Measurements from ENCODE around the gene MEI1. TPM values are rescaled to one million over a fixed set of nuclear protein-coding genes. Genes with fewer than 3 reads are reported as not detected.
"Not testable (repeated sequence)": the region's sequence is repeated elsewhere in the genome, so short reads cannot be mapped to it uniquely, and the experiment has no call there.

MEI1 gene
- total and polyA plus RNA-seq, 2 of the 4 experiments (the other 2 are of a cell fraction): 0.90 to 2.6 TPM

DNA sequence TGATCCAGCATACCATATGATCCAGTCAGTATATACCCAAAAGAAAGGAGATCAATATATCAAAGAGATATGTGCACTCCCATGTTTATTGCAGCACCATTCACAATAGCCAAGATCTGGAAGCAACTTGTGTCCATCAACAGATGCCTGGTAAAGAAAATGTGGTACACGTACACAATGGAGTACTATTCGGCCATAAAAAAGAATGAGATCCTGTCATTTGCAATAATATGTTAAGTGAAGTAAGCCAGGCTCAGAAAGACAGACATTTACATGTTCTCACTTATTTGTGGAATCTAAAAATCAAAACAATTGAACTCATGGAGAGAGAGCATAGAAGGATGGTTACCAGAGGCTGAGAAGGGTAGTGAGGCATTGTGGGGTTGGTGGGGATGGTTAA, 37.6 kb upstream of the MEI1 start:
- POLR2A ChIA-PET (ENCODE audit: unreplicated experiment): no interaction called here
- dilution Hi-C loops (cut with HindIII; ENCODE audit: low sequenced_read_pairs, unreplicated experiment) (no loop called here), intact Hi-C loops (cut with micrococcal nuclease) (no loop called here), in situ Hi-C loops (cut with MboI; ENCODE audit: low sequenced_read_pairs) (no loop called here)
- TF ChIP-seq FOS (IDR thresholded peaks at IDR 0.05; ENCODE audit: low read depth, low read length) (no peak), NFE2L2 (IDR thresholded peaks at IDR 0.05; ENCODE audit: low read depth, low read length) (no peak)
- TF ChIP-seq, protein P1, sequence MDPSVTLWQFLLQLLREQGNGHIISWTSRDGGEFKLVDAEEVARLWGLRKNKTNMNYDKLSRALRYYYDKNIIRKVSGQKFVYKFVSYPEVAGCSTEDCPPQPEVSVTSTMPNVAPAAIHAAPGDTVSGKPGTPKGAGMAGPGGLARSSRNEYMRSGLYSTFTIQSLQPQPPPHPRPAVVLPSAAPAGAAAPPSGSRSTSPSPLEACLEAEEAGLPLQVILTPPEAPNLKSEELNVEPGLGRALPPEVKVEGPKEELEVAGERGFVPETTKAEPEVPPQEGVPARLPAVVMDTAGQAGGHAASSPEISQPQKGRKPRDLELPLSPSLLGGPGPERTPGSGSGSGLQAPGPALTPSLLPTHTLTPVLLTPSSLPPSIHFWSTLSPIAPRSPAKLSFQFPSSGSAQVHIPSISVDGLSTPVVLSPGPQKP (IDR thresholded peaks at IDR 0.05; ENCODE audit: borderline replicate concordance, low read depth, low read length): no peak
- Histone ChIP-seq H3K27ac (ENCODE audit: insufficient read depth, low read length) (no peak overlapping the region), H3K36me3 (ENCODE audit: control insufficient read depth, insufficient read depth, low read length) (peaks cover 45% of the 10 kb centered on the region), H3K4me3 (ENCODE audit: insufficient read depth, low read depth, low read length) (no peak overlapping the region), H3K27me3 (ENCODE audit: control insufficient read depth, insufficient read depth, low read length) (no peaks in the 10 kb centered on the region), H3K9ac (ENCODE audit: low read depth, low read length) (no peak overlapping the region), H2BK5ac (ENCODE audit: low read depth, low read length, poor library complexity, severe bottlenecking) (no peak overlapping the region), H2BK120ac (ENCODE audit: low read depth, low read length) (no peak overlapping the region), H3K4me1 (ENCODE audit: control insufficient read depth, insufficient read depth, low read length) (0 out of 2 replicates have a peak, but pooled peaks cover 1% of the 10 kb centered on the region), H3K23ac (ENCODE audit: low read depth, low read length) (no peak overlapping the region), H4K20me1 (ENCODE audit: insufficient read depth, low read length) (peaks cover 10% of the 10 kb centered on the region), H3K4me2 (ENCODE audit: low read depth, low read length) (no peak overlapping the region), H3K4ac (ENCODE audit: low read depth, low read length) (no peak overlapping the region), H3K79me1 (ENCODE audit: low read depth in 1 of 2, low read length in 2 of 2) (peaks cover 5 to 32% of the 10 kb centered on the region in 2 experiments; a peak in 3 of 4 replicates), H2BK15ac (ENCODE audit: low read depth, low read length) (no peak overlapping the region), H3K9me1 (ENCODE audit: insufficient read depth, low read length) (0 out of 2 replicates have a peak, but pooled peaks cover 7% of the 10 kb centered on the region), H2AK5ac (ENCODE audit: low read depth, low read length) (no peak overlapping the region), H2AK9ac (replicated peaks; ENCODE audit: low read depth, low read length, poor library complexity) (no peak overlapping the region), H2BK20ac (ENCODE audit: low read depth, low read length) (no peak overlapping the region), H3K18ac (ENCODE audit: low read depth, low read length) (no peak overlapping the region), H4K8ac (ENCODE audit: low read depth in 2 of 2, low read length in 2 of 2) (no peak overlapping the region), H3K9me3 (ENCODE audit: control insufficient read depth, insufficient read depth, low read length) (no peaks in the 10 kb centered on the region), H4K91ac (ENCODE audit: insufficient read depth, low read depth, low read length) (no peak overlapping the region), H3K14ac (replicated peaks; ENCODE audit: low read depth, low read length) (no peak overlapping the region), H3K56ac (ENCODE audit: extremely low read depth, insufficient read depth, low read length) (no peak overlapping the region), H4K5ac (ENCODE audit: low read depth, low read length) (no peak overlapping the region), H2AFZ (replicated peaks; ENCODE audit: low read length, poor library complexity) (no peak overlapping the region)
- BruUV-seq (replicated peaks): no TSS peak
- WGBS, 2 experiments (ENCODE audit: extremely low coverage in 2 of 2, insufficient read length in 1 of 2): no CpG with 5 or more reads among the region's 2 CpGs
- ATAC-seq (ENCODE audit: low read depth) (no peak), DNase-seq (no peak)
- CTCF ChIA-PET: no interaction called here

DNA sequence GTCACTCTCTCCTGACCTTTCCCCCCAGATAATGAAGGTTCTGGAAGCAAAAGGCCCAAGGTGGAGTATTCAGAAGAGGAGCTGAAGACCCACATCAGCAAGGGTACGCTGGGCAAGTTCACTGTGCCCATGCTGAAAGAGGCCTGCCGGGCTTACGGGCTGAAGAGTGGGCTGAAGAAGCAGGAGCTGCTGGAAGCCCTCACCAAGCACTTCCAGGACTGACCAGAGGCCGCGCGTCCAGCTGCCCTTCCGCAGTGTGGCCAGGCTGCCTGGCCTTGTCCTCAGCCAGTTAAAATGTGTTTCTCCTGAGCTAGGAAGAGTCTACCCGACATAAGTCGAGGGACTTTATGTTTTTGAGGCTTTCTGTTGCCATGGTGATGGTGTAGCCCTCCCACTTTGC, 35.7 kb upstream of the MEI1 start:
- H3K4me3 ChIP-seq (ENCODE audit: insufficient read depth, low read depth, low read length); H3K4me1 ChIP-seq (ENCODE audit: control insufficient read depth, insufficient read depth, low read length); DNase-seq; H2AK5ac ChIP-seq (ENCODE audit: low read depth, low read length); dilution Hi-C loops (cut with HindIII; ENCODE audit: low sequenced_read_pairs, unreplicated experiment); intact Hi-C loops (cut with micrococcal nuclease); H4K5ac ChIP-seq (ENCODE audit: low read depth, low read length); H3K27me3 ChIP-seq (ENCODE audit: control insufficient read depth, insufficient read depth, low read length); H2BK15ac ChIP-seq (ENCODE audit: low read depth, low read length); H3K9ac ChIP-seq (ENCODE audit: low read depth, low read length); H3K18ac ChIP-seq (ENCODE audit: low read depth, low read length); H2AK9ac ChIP-seq (replicated peaks; ENCODE audit: low read depth, low read length, poor library complexity); H2AFZ ChIP-seq (replicated peaks; ENCODE audit: low read length, poor library complexity); H3K4me2 ChIP-seq (ENCODE audit: low read depth, low read length); H4K91ac ChIP-seq (ENCODE audit: insufficient read depth, low read depth, low read length); H3K27ac ChIP-seq (ENCODE audit: insufficient read depth, low read length); H4K8ac ChIP-seq (ENCODE audit: low read depth in 2 of 2, low read length in 2 of 2); CTCF ChIA-PET; ATAC-seq (ENCODE audit: low read depth); in situ Hi-C loops (cut with MboI; ENCODE audit: low sequenced_read_pairs); H2BK5ac ChIP-seq (ENCODE audit: low read depth, low read length, poor library complexity, severe bottlenecking); H3K14ac ChIP-seq (replicated peaks; ENCODE audit: low read depth, low read length); H2BK20ac ChIP-seq (ENCODE audit: low read depth, low read length); H3K9me3 ChIP-seq (ENCODE audit: control insufficient read depth, insufficient read depth, low read length); BruUV-seq (replicated peaks); H3K56ac ChIP-seq (ENCODE audit: extremely low read depth, insufficient read depth, low read length); H3K23ac ChIP-seq (ENCODE audit: low read depth, low read length); H3K9me1 ChIP-seq (ENCODE audit: insufficient read depth, low read length); H3K4ac ChIP-seq (ENCODE audit: low read depth, low read length); H2BK120ac ChIP-seq (ENCODE audit: low read depth, low read length): not testable (repeated sequence)
- 100% methylated on average over 2 of the region's 9 CpGs; no CpG with 5 or more reads in 1 of the 2 experiments for WGBS, 2 experiments (ENCODE audit: extremely low coverage in 2 of 2, insufficient read length in 1 of 2)
- POLR2A ChIA-PET (ENCODE audit: unreplicated experiment): interaction anchor here (0.6 kb wide), 1 partner anchor 292 kb away, joined by 3 read pairs; no protein-coding TSS in a partner anchor
- Histone ChIP-seq H3K79me1 (ENCODE audit: low read depth in 1 of 2, low read length in 2 of 2) (peaks cover 0 to 18% of the 10 kb centered on the region in 2 experiments; a peak in 2 of 4 replicates), H4K20me1 (ENCODE audit: insufficient read depth, low read length) (peaks cover 13% of the 10 kb centered on the region), H3K36me3 (ENCODE audit: control insufficient read depth, insufficient read depth, low read length) (peaks cover 33% of the 10 kb centered on the region)
